Right renal cortex interstitium (tissue), 3 donors: ENCODE results near the gene KCNMB1. TPM values are rescaled to one million over a fixed set of nuclear protein-coding genes. Genes with fewer than 3 reads are reported as not detected.

ENCODE experiments used
- DNase-seq, 3 donors: peaks; one replicate each; pipeline ENCODE4 v3.0.0-alpha.2; 2013; ENCODE audit warnings: low read depth in 3 of 3, low spot score in 2 of 3
- polyA plus RNA-seq, 3 donors: library from polyadenylated mRNA; unstranded; fragments of 120-200 nt; gene quantifications; one replicate each; pipeline ENCODE4 v1.2.1, GENCODE V29; 2013; ENCODE audit not compliant: insufficient read length in 3 of 3

KCNMB1 gene
- 1 to 10 TPM; 1.1 to 1.5 (median 1.3) TPM for polyA plus RNA-seq

DNA sequence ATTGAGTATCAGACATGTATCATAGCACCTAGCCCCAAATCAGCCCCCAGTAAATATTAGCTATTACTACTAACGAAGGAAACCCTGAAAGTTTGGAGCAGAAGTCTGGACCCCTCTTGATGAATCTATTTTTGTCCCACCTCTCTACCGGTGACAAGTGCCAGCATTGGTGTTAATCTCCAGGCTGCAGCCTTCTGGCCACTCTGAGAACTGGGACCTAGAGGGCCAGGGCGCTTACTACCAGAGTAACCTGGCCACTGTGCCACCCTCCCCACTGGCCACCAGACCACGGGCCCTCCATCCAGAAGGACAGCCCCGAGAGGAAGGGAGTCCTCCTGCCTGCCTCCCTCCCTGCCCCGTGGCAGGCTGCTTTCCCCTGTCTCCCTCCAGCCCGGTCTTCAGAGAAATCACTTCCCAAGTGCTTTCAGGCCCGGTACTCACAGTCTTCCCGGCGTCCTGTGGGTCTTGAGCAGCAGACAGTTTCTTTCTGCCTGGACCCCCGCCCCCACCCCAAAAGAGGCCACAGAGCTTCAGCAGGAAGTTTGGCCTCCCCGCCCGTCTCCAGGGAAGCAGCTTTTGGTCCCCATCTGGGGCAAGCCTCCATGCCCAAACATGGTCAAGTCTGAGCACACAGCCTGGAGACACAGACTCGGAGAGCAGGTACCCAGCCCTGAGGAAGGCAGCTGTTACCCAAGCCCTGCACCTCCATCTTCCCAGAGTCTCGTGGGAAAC, at the start of gene KCNMB1:
Gene KCNMB1, minus strand, starts transcription at position 550 of the 732 bp plus-strand sequence. CDS start 3,920 bp downstream, outside the sequence.
- peak in 1 of 3 donors; percentile 23 for DNase-seq

GRCh38 chr5:170438581-170438980, 49.4 kb upstream of the KCNMB1 start:
- no peak for DNase-seq

GRCh38 chr5:170437621-170438375, 48.6 kb upstream of the KCNMB1 start:
- DNase-seq = no peak

GRCh38 chr5:170436335-170436734, 47.2 kb upstream of the KCNMB1 start:
- no peak for DNase-seq

DNA sequence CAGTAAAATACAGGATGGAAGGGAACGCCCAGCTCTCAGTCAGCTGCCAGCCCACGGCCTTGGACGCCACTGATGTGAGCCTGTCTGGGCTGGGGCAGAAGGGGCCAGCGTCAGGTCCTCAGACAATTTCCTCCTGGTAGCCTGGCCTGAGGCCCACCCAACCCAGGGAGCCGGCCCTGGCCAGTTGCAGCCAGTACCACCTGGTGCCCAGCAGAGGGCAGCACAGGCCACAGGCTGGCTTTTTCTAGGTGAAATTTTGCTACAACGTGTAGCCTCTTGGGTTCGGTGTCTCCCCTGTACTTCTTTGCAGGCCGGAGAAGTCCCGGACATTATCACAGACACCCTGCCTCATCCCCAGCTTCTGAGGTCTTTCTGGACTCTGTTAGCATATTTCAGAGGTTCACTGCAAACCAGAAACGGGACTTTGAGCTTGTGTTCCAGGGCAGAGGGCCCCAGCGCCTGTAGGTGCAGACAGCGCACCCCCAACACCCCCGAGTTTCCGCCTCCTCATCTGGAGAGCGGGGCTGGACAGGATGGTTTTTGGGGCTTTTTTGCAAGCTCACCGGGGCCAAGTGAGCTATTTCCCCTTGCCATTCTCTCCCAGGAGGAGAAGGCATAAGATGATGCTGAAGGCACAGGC, 45.9 kb upstream of the KCNMB1 start:
- DNase-seq = peak in 1 of 3 donors; percentile 27

- DNase-seq = no peak
These were observed 43.5 kb upstream of the KCNMB1 start for GRCh38 chr5:170432669-170433068.

DNA sequence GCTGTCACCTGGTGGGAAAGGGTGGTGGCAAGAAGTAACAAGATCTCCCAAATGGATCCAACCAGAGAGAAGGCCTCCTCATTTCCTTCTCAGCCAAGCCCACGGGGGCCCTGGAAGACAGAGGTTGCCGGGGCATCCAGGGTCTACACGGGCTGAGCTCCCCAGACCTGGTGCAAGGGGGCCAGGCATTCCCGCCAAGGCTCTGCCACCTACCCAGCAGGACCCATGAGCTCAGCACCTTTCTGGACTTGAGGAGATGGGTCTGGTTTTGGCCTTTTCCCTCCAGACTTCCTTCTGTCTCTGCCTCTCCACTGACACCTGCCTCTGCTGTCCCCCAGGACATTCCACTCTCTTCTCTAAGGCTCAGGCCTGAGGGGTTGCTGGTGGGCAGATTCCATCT, 42.4 kb upstream of the KCNMB1 start:
- DNase-seq = no peak

GRCh38 chr5:170430866-170431437, 41.8 kb upstream of the KCNMB1 start:
- DNase-seq = no peak

DNA sequence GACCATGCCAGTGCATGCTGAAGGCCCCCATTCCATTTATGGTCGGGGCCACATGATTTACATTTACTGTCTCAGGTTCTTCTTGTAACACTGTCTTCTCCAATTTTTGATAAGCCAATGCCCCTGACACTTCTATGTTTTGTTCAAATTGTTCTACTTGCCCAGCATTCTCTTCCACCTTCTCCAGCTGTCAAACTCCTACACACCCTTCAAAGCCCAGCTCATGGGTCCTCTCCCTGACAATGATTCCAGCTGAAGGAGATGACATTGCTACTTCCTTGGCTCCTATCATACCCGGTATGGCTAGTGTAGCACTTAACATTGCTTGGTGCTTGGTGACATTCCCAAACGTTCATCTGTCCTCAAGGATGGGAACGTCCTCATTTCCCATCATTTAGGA, 41.1 kb upstream of the KCNMB1 start:
- no peak for DNase-seq

- no peak for DNase-seq
These were observed 39.8 kb upstream of the KCNMB1 start for GRCh38 chr5:170429014-170429413.

GRCh38 chr5:170427672-170428236, 38.6 kb upstream of the KCNMB1 start:
- peak in 2 of 3 donors; percentile 56 to 57 for DNase-seq

GRCh38 chr5:170426786-170427185, 37.6 kb upstream of the KCNMB1 start:
- no peak for DNase-seq

DNA sequence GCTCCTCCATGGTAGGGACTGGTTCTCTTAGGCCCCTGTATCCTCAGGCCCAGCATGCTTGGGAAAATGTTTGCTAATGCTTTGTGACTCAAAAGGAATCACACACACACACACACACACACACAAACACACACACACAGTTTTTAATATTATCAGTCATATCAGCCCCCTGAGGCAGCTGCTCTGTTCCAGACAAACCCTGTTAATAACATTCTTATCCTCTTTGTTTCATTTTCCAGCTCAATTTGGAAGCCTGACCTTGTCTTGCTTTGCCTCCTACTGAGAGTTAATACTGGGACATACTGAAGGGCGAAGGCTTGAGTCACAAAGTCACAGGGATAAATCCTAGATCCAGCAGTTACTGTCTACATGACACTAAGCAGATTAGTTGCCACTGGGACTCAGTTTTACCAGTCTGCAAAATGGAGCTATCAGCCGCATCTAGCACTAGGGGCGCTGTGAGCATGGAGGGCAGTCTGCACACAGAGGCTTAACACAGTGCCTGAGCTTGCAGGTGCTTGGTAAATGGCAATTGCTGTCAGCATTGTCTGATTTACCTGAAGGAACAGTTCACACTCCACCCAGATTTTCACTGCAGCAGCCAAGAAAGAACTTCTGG, 37.1 kb upstream of the KCNMB1 start:
- DNase-seq = no peak

DNA sequence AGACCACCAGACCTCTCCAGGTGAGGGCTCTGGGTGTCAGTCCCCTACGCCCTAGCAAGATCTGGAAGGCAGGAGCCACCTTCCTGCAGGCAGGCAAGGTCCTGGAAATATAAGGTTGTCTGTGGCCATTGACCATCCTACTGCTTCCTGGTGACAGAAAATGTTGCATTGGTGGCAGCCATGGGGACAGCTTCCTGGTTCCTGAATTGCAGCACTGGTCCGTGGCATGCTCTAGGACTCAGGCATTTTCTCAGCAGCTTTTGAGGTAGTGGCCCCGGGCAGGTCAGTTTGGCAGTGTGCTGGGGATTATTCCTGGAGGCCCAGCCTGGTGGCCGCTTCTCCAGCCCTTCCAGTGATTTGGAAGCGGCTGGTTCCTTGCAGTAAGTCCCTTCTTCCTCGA, 36.6 kb upstream of the KCNMB1 start:
- DNase-seq = no peak

DNA sequence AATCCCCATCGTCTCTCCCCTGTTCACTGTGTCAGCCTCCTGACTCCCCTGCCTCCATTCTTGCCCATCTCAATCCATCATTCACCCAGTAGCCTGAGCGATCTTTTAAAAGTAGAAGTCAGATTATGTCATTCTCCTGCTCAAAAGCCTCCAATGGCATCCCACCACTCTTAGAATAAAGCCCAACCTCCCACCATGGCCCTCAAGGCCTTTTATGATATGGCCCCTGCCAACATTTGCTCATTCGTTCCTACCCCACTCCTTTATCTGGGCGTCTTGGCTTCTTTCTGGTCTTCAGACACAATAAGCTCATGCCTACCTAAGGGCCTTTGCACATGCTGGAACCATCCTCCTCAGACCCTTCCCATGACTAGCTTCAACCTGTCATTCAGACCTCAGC, 35.5 kb upstream of the KCNMB1 start:
- no peak for DNase-seq

- no peak for DNase-seq
These were observed 34.5 kb upstream of the KCNMB1 start for GRCh38 chr5:170423692-170424091.

GRCh38 chr5:170421826-170422225, 32.7 kb upstream of the KCNMB1 start:
- no peak for DNase-seq

GRCh38 chr5:170420806-170421412, 31.7 kb upstream of the KCNMB1 start:
- peak in 2 of 3 donors; percentile 51 to 53 for DNase-seq

DNA sequence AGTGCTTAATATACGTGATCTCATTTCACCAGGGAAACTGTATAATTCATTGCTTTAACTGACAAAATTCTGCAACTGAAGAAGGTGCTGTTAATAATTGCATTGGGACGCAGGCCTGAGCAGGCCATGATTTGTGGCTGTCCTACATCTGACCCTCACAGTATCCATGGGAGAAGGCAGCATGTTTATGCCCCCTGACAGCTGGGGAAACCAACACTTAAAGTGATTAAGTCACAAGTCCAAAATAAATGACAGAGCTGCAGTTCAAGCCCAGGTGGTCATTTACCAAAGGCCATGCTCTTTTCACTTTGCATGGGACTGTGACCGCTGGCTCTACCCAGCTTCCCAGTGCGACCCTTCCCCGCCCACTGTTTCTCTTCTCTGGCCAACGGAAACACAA, 30.5 kb upstream of the KCNMB1 start:
- peak in 1 of 3 donors; percentile 27 for DNase-seq

DNA sequence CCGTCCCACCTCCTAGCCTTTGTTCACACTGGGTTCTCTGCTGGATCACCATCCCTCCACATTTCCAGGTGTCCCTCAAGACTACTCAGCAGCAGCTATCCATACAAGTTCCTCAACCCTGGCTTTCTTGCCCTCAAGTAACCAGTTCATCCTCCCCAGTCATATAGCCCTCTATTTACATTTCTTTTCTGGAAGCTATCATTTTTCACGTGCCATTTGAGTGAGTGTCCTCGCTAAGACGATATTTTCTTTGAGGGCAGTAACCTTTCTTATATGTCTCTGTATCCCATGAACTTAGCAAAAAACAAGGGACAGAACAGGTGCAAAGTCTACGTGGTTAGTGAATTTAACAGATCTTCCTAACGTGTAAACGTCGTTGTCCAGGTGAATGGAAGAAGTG, 29.6 kb upstream of the KCNMB1 start:
- DNase-seq = no peak
